ENCODE measurements around the gene CTXN2. TPM values are rescaled to one million over a fixed set of nuclear protein-coding genes. Genes with fewer than 3 reads are reported as not detected.

Gene CTXN2
- total and polyA plus RNA-seq, 5 donors from 2014 or later, result not detected

DNA sequence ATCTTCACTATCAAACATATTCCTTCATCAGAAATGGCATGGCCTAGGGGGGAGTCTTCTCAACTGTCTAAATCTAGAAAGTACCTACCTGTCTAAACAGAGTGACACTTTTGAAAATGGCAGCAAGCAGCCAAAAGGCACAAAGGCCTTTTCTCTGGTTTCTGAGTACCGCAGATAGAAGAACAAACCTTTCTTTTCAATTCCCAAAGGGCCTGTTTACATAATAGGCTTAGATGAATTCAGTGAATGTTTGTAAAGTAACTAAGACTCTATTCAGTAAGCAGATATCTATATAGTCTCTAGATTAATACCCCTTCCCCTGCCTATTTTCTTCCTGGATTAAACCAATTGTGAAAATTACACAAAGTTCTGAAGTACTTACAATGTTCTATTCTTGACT is 20.5 kb upstream of the CTXN2 start:
- H3K9me3 ChIP-seq (ENCODE audit: control insufficient read depth in 2 of 2, low read length in 2 of 2), result no peaks in the 10 kb centered on the region
- DNase-seq (no peak), ATAC-seq (ENCODE audit: low read depth in 2 of 2) (no peak)
- Mint-ChIP-seq H3K9me3 (peaks cover 0 to 7% (median 2%) of the 10 kb centered on the region in 7 donors), H3K27ac (no peak overlapping the region), H3K27me3 (no peaks in the 10 kb centered on the region), H3K4me3 (no peak overlapping the region), H3K36me3 (peaks cover 8% of the 10 kb centered on the region), H3K4me1 (peaks cover 3 to 16% (median 7%) of the 10 kb centered on the region in 4 donors)
- no peaks in the 10 kb centered on the region for H3K4me1 ChIP-seq (ENCODE audit: control insufficient read depth, insufficient read depth, low read length, poor library complexity, severe bottlenecking)
- H3K27me3 ChIP-seq (ENCODE audit: control insufficient read depth, insufficient read depth, low read length), result no peaks in the 10 kb centered on the region
- no peak overlapping the region for H3K4me3 ChIP-seq (ENCODE audit: low read depth, low read length)
- no peaks in the 10 kb centered on the region for H3K36me3 ChIP-seq (ENCODE audit: control insufficient read depth, insufficient read depth, low read length)
- H3K27ac ChIP-seq (ENCODE audit: insufficient read depth, low read length, poor library complexity, severe bottlenecking), result no peak overlapping the region

DNA sequence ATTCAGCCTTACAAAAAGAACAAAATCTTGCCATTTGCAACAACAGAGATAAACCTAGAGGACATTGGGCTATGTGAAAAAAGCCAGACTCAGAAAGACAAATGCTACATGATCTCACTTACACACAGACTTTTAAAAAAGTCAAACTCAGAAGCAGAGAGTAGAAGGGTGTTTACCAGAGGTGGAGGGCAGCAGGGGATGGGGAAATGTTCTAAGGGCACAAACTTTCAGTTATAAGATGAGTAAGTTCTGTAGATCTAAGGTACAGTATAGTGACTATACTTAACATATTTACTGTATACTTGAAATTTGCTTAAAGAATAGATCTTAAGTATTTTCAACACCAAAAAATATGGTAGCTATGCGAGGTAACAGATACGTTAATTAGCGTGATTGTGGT is 16.3 kb upstream of the CTXN2 start:
- H3K4me3 Mint-ChIP-seq, result peak overlapping the region in 1 of 4 donors; percentile 18
- H3K4me3 ChIP-seq (ENCODE audit: low read depth, low read length), result no peak overlapping the region
- ATAC-seq (ENCODE audit: low read depth in 2 of 2) (no peak), DNase-seq (no peak)
- peaks cover 10% of the 10 kb centered on the region for H3K4me1 ChIP-seq (ENCODE audit: control insufficient read depth, insufficient read depth, low read length, poor library complexity, severe bottlenecking)
- H3K9me3 Mint-ChIP-seq, result peaks cover 0 to 7% (median 2%) of the 10 kb centered on the region in 7 donors
- no peaks in the 10 kb centered on the region for H3K36me3 ChIP-seq (ENCODE audit: control insufficient read depth, insufficient read depth, low read length)
- H3K27me3 ChIP-seq (ENCODE audit: control insufficient read depth, insufficient read depth, low read length), result no peaks in the 10 kb centered on the region
- no peaks in the 10 kb centered on the region for H3K9me3 ChIP-seq (ENCODE audit: control insufficient read depth in 2 of 2, low read length in 2 of 2)
- peaks cover 10 to 38% (median 15%) of the 10 kb centered on the region in 4 donors for H3K4me1 Mint-ChIP-seq
- H3K27me3 Mint-ChIP-seq, result peaks cover 14% of the 10 kb centered on the region
- no peak overlapping the region for H3K27ac Mint-ChIP-seq
- no peak overlapping the region for H3K27ac ChIP-seq (ENCODE audit: insufficient read depth, low read length, poor library complexity, severe bottlenecking)
- H3K36me3 Mint-ChIP-seq, result peaks cover 3% of the 10 kb centered on the region

DNA sequence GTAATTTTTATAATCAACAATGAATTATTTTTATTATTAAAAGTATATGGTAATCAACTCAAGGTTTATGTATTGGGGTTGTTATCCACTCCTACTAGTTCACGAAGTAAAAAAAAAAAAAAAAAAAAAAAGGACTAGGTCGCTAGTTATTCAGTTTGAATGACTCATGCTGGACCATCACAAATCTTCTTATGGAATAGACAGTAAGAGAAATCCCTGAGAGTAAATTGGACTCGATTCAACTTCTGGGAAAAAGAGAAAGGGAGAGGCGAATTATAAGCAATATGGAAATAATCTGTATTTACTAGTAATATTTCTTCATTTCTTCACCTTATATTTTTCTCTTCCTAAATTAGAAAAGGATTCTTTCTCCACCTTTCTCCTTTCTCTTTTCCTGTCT is 15.4 kb upstream of the CTXN2 start:
- Mint-ChIP-seq H3K4me1 (peaks cover 5 to 38% (median 15%) of the 10 kb centered on the region in 4 donors), H3K4me3 (peak overlapping the region in 2 of 4 donors; percentile 81 to 97), H3K9me3 (peaks cover 0 to 7% (median 2%) of the 10 kb centered on the region in 7 donors), H3K27me3 (peaks cover 20% of the 10 kb centered on the region), H3K27ac (no peak overlapping the region), H3K36me3 (peaks cover 3% of the 10 kb centered on the region)
- no peaks in the 10 kb centered on the region for H3K36me3 ChIP-seq (ENCODE audit: control insufficient read depth, insufficient read depth, low read length)
- no peak overlapping the region for H3K27ac ChIP-seq (ENCODE audit: insufficient read depth, low read length, poor library complexity, severe bottlenecking)
- H3K4me1 ChIP-seq (ENCODE audit: control insufficient read depth, insufficient read depth, low read length, poor library complexity, severe bottlenecking), result peaks cover 10% of the 10 kb centered on the region
- no peak overlapping the region for H3K4me3 ChIP-seq (ENCODE audit: low read depth, low read length)
- DNase-seq, result no peak
- no peaks in the 10 kb centered on the region for H3K27me3 ChIP-seq (ENCODE audit: control insufficient read depth, insufficient read depth, low read length)
- no peak for ATAC-seq (ENCODE audit: low read depth in 2 of 2)
- H3K9me3 ChIP-seq (ENCODE audit: control insufficient read depth in 2 of 2, low read length in 2 of 2), result no peaks in the 10 kb centered on the region

DNA sequence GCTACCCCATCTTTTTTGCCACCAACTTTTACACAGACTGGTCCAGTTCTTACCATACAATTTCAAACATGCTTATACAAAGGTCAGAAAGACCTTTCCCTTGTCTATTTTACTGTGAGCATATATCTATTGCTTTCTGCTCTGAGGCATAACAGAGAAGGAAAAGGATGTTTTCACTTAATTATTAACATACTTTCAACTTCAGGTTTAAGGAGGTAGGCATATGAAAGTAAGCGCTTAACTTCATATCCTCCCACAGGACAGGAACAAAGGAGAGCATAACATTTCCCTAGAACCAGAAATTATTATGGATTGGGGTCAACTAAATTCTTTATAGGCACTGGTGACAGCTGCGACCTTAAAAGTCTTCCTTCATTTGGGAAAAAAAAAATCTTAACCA is 14.5 kb upstream of the CTXN2 start:
- H3K27ac Mint-ChIP-seq, result peak overlapping the region in 2 of 3 donors; percentile 2 to 95
- no peaks in the 10 kb centered on the region for H3K36me3 ChIP-seq (ENCODE audit: control insufficient read depth, insufficient read depth, low read length)
- H3K4me3 ChIP-seq (ENCODE audit: low read depth, low read length), result peak overlapping the region; percentile 83
- H3K27ac ChIP-seq (ENCODE audit: insufficient read depth, low read length, poor library complexity, severe bottlenecking), result peak overlapping the region; percentile 28
- H3K27me3 Mint-ChIP-seq, result peaks cover 23% of the 10 kb centered on the region
- peaks cover 10% of the 10 kb centered on the region for H3K4me1 ChIP-seq (ENCODE audit: control insufficient read depth, insufficient read depth, low read length, poor library complexity, severe bottlenecking)
- ATAC-seq (ENCODE audit: low read depth in 2 of 2), result no peak
- H3K9me3 ChIP-seq (ENCODE audit: control insufficient read depth in 2 of 2, low read length in 2 of 2), result no peaks in the 10 kb centered on the region
- peak overlapping the region; percentile 81 to 97 (median 92) for H3K4me3 Mint-ChIP-seq
- DNase-seq, result no peak
- H3K36me3 Mint-ChIP-seq, result peaks cover 3% of the 10 kb centered on the region
- H3K9me3 Mint-ChIP-seq, result peaks cover 0 to 8% (median 3%) of the 10 kb centered on the region in 7 donors
- peaks cover 5 to 38% (median 14%) of the 10 kb centered on the region in 4 donors for H3K4me1 Mint-ChIP-seq
- H3K27me3 ChIP-seq (ENCODE audit: control insufficient read depth, insufficient read depth, low read length), result peaks cover 1% of the 10 kb centered on the region

DNA sequence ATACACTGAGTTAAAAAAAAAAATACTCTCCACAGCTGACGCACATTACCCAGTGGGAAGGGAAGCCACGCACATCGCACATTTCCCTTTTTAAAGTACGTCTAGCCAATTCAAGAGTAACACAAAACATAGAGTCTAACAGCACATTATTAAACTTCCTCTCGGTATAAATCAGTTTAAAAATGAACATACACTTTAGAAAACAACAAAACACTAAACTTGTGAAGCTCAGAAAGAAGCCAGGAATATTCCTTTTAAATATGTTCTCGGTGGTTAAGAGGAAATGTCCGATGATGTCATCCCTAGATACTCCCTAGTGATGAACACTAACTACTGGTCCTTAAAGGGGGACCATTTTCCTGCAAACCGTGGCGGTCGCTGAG is 14.1 kb upstream of the CTXN2 start:
- no peaks in the 10 kb centered on the region for H3K36me3 ChIP-seq (ENCODE audit: control insufficient read depth, insufficient read depth, low read length)
- H3K27ac ChIP-seq (ENCODE audit: insufficient read depth, low read length, poor library complexity, severe bottlenecking), result peak overlapping the region; percentile 28
- peaks cover 23% of the 10 kb centered on the region for H3K27me3 Mint-ChIP-seq
- H3K9me3 Mint-ChIP-seq, result peaks cover 0 to 8% (median 4%) of the 10 kb centered on the region in 7 donors
- peak overlapping the region; percentile 81 to 97 (median 92) for H3K4me3 Mint-ChIP-seq
- peaks cover 4% of the 10 kb centered on the region for H3K27me3 ChIP-seq (ENCODE audit: control insufficient read depth, insufficient read depth, low read length)
- no peaks in the 10 kb centered on the region for H3K9me3 ChIP-seq (ENCODE audit: control insufficient read depth in 2 of 2, low read length in 2 of 2)
- peaks cover 5 to 38% (median 14%) of the 10 kb centered on the region in 4 donors for H3K4me1 Mint-ChIP-seq
- DNase-seq, result peak in 2 of 3 donors; percentile 11 to 38
- peaks cover 3% of the 10 kb centered on the region for H3K36me3 Mint-ChIP-seq
- H3K4me1 ChIP-seq (ENCODE audit: control insufficient read depth, insufficient read depth, low read length, poor library complexity, severe bottlenecking), result peaks cover 10% of the 10 kb centered on the region
- H3K27ac Mint-ChIP-seq, result peak overlapping the region in 2 of 3 donors; percentile 77 to 95
- ATAC-seq (ENCODE audit: low read depth in 2 of 2), result peak; percentile 27 to 43
- H3K4me3 ChIP-seq (ENCODE audit: low read depth, low read length), result peak overlapping the region; percentile 83

DNA sequence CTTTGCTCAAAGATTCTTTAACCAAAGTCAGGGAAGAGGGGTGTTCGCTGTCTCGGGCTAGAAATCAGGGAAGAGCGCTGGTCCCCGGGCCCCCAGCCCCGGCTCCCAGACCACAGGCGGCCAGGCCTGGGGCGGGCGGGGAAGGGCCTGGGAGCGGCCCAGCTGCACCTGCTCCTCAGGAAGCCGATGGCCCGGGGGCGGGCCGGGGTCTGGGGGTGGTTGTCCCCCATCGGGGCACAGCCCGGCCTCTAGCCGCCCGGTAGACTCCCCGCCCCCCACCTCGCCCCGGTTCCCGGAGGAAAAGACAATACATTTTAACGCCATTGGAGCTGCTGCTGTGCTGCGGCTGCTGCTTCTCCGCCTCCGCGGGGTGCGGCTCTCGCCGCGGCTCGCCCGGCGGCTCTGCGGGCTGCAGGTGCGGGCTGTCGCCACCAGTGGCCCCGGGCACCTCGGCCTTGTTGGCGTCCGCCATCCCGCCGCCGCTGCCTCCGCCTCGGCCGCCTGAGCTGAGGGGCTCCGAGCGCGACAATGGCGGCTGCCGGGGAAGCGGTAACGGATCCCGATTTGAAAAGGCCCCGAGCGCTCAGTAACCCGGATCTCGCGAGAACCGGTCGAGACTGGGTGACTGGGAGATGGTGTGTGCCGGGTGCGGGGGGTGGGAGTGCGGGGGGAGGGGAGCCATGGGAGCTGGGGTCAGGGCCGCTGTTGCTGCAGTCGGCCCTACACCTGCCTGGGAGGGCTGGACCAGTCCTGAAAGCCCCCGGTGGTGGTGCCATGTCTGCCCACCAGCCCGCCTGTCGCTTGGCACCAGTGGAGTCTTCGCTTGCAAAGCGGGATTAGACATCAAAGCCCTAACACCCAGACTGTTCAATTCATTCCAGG is 13.5 kb upstream of the CTXN2 start, which contains the start of gene MYEF2:
Gene MYEF2 (minus strand): TSS at position 530 of the 882 bp plus-strand sequence. CDS start 58 bp downstream, at position 472.
- H3K27me3 Mint-ChIP-seq, result peaks cover 23% of the 10 kb centered on the region
- peak; percentile 71 to 76 for ATAC-seq (ENCODE audit: low read depth in 2 of 2)

DNA sequence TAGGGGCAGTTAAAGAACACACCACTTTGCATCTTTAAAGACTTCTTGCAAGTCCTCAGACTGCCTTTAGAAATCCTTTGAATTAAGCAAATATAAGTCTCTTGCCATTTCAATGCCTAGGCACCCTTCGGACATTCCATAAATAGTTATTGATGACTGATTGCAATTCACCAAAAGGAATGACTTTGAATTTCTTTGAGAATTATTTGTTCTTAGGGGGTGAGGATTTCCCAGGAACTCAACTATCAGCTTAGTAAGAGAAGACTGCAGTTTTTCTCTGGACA is 12.9 kb upstream of the CTXN2 start:
- H3K27me3 Mint-ChIP-seq, result peaks cover 23% of the 10 kb centered on the region
- Histone ChIP-seq H3K9me3 (ENCODE audit: control insufficient read depth in 2 of 2, low read length in 2 of 2) (no peaks in the 10 kb centered on the region), H3K27me3 (ENCODE audit: control insufficient read depth, insufficient read depth, low read length) (peaks cover 7% of the 10 kb centered on the region), H3K36me3 (ENCODE audit: control insufficient read depth, insufficient read depth, low read length) (no peaks in the 10 kb centered on the region), H3K4me3 (ENCODE audit: low read depth, low read length) (peak overlapping the region; percentile 52), H3K27ac (ENCODE audit: insufficient read depth, low read length, poor library complexity, severe bottlenecking) (no peak overlapping the region), H3K4me1 (ENCODE audit: control insufficient read depth, insufficient read depth, low read length, poor library complexity, severe bottlenecking) (peaks cover 10% of the 10 kb centered on the region)
- H3K4me1 Mint-ChIP-seq, result peaks cover 0 to 34% (median 14%) of the 10 kb centered on the region in 4 donors
- peaks cover 0 to 8% (median 0%) of the 10 kb centered on the region in 7 donors for H3K9me3 Mint-ChIP-seq
- H3K27ac Mint-ChIP-seq, result no peak overlapping the region
- DNase-seq, result no peak
- H3K4me3 Mint-ChIP-seq, result peak overlapping the region; percentile 72 to 86 (median 79)
- no peak for ATAC-seq (ENCODE audit: low read depth in 2 of 2)
- peaks cover 3% of the 10 kb centered on the region for H3K36me3 Mint-ChIP-seq

More for the DNA sequence above, 13.5 kb upstream of the CTXN2 start, which contains the start of gene MYEF2:
- peak within 1 kb of the TSS; percentile 83 for H3K4me3 ChIP-seq (ENCODE audit: low read depth, low read length)
- H3K27me3 ChIP-seq (ENCODE audit: control insufficient read depth, insufficient read depth, low read length), result peaks cover 7% of the 10 kb centered on the region
- H3K4me1 ChIP-seq (ENCODE audit: control insufficient read depth, insufficient read depth, low read length, poor library complexity, severe bottlenecking), result peaks cover 10% of the 10 kb centered on the region
- Mint-ChIP-seq H3K36me3 (peaks cover 3% of the 10 kb centered on the region), H3K27ac (peak within 1 kb of the TSS in 2 of 3 donors; percentile 77 to 95), H3K4me3 (peak within 1 kb of the TSS; percentile 83 to 97 (median 92)), H3K4me1 (peaks cover 5 to 38% (median 14%) of the 10 kb centered on the region in 4 donors), H3K9me3 (peaks cover 0 to 8% (median 3%) of the 10 kb centered on the region in 7 donors)
- H3K36me3 ChIP-seq (ENCODE audit: control insufficient read depth, insufficient read depth, low read length), result no peaks in the 10 kb centered on the region
- peak within 1 kb of the TSS; percentile 28 for H3K27ac ChIP-seq (ENCODE audit: insufficient read depth, low read length, poor library complexity, severe bottlenecking)
- peak; percentile 25 to 70 (median 50) for DNase-seq
- no peaks in the 10 kb centered on the region for H3K9me3 ChIP-seq (ENCODE audit: control insufficient read depth in 2 of 2, low read length in 2 of 2)
